PFSK-1 (cell line): ENCODE measurements around the gene PKDCC.

ENCODE experiments used
- FOXP2 ChIP-seq: optimal IDR thresholded peaks from 2 replicates; pipeline ENCODE3; 2011; ENCODE audit warnings: borderline replicate concordance, control low read depth, inconsistent platforms; ENCODE audit not compliant: insufficient read depth; ENCODE audit errors: extremely low read length, extremely low read depth
- POLR2AphosphoS5 ChIP-seq: IDR thresholded peaks from 2 replicates; pipeline ENCODE4 v1.6.1; 2012; ENCODE audit warnings: low read depth, mild to moderate bottlenecking, control low read depth, low read length, moderate library complexity
- REST ChIP-seq, 2 experiments: IDR thresholded peaks; 2 replicates each; pipeline versions ENCODE4 v1.6.1 to v1.8.0; 2011 to 2012; ENCODE audit warnings: low read depth in 2 of 2, low read length in 2 of 2, control low read depth in 1 of 2, inconsistent platforms in 1 of 2, mild to moderate bottlenecking in 1 of 2, moderate library complexity in 1 of 2; ENCODE audit not compliant: insufficient read depth in 1 of 2
- SIN3A ChIP-seq: IDR thresholded peaks from 2 replicates; pipeline ENCODE4 v1.6.1; 2012; ENCODE audit warnings: mild to moderate bottlenecking, low read length, moderate library complexity, borderline replicate concordance; ENCODE audit not compliant: insufficient read depth
- TAF1 ChIP-seq: IDR thresholded peaks from 2 replicates; pipeline ENCODE4 v1.6.1; 2012; ENCODE audit warnings: low read length, control low read depth, borderline replicate concordance; ENCODE audit not compliant: insufficient read depth

PKDCC gene

GRCh38 chr2:42098571-42099437 lies 51.0 kb downstream of the PKDCC start:
- TF ChIP-seq POLR2AphosphoS5 = no peak
- TF ChIP-seq FOXP2 = no peak
- TF ChIP-seq REST (IDR thresholded peaks at IDR 0.05; ENCODE audit: insufficient read depth in 1 of 2, low read depth in 2 of 2, low read length in 2 of 2) = no peak
- TF ChIP-seq TAF1 = no peak
- TF ChIP-seq SIN3A = no peak

- no peak for TF ChIP-seq TAF1
These were observed 51.8 kb downstream of the PKDCC start for GRCh38 chr2:42099438-42100173.

- no peak for TF ChIP-seq SIN3A
- TF ChIP-seq POLR2AphosphoS5 = no peak
- TF ChIP-seq TAF1 = no peak
- TF ChIP-seq REST (IDR thresholded peaks at IDR 0.05; ENCODE audit: insufficient read depth in 1 of 2, low read depth in 2 of 2, low read length in 2 of 2) = no peak
- TF ChIP-seq FOXP2 = no peak
These were observed 52.9 kb downstream of the PKDCC start for GRCh38 chr2:42100683-42101205.

GRCh38 chr2:42101206-42102023 lies 53.6 kb downstream of the PKDCC start:
- TF ChIP-seq POLR2AphosphoS5 = no peak
- no peak for TF ChIP-seq FOXP2
- no peak for TF ChIP-seq SIN3A
- no peak for TF ChIP-seq TAF1
- TF ChIP-seq REST (IDR thresholded peaks at IDR 0.05; ENCODE audit: insufficient read depth in 1 of 2, low read depth in 2 of 2, low read length in 2 of 2) = no peak

GRCh38 chr2:42102024-42102590 lies 54.3 kb downstream of the PKDCC start:
- no peak for TF ChIP-seq FOXP2
- no peak for TF ChIP-seq REST (IDR thresholded peaks at IDR 0.05; ENCODE audit: insufficient read depth in 1 of 2, low read depth in 2 of 2, low read length in 2 of 2)
- TF ChIP-seq SIN3A = no peak
- TF ChIP-seq POLR2AphosphoS5 = no peak
- no peak for TF ChIP-seq TAF1
